Measurements from ENCODE around the gene PRR12.

- no peak for TF ChIP-seq CTCF (IDR thresholded peaks at IDR 0.05)
- no peak for TF ChIP-seq POLR2A (IDR thresholded peaks at IDR 0.05)
Observed at GRCh38 chr19:49652551-49653465, 61.8 kb downstream of the PRR12 start.

All from Peyer's patch (tissue), 4 donors.